T-cell (primary cell): ENCODE results near the gene EFCAB8. TPM values are rescaled to one million over a fixed set of nuclear protein-coding genes. Genes with fewer than 3 reads are reported as not detected.

Experiments
- ATAC-seq, 4 experiments: fragments of 200-7000 bp in 3 of 4; fragments of 150-1000 bp in 1 of 4; cut with Tn5 transposase; replicated peaks in 1 of 4; 1 replicate in 3 of 4; 2 replicates in 1 of 4; pipeline ENCODE4 v1.10.0; 2021; ENCODE audit warnings: moderate library complexity in 3 of 4, mild to moderate bottlenecking in 2 of 4, moderate number of reproducible peaks in 1 of 4
- CTCF ChIA-PET, 2 donors: fragments of 300-600 bp; sonication (Branson Sonifier 250); formaldehyde crosslinking; loops; one replicate each; lab custom pipeline; 2022; ENCODE audit warnings: antibody characterized with exemption in 2 of 2; lab: Charles Lee
- POLR2A ChIA-PET, 2 donors: fragments of 300-600 bp; sonication (Branson Sonifier 250); formaldehyde crosslinking; loops; one replicate each; lab custom pipeline; 2022; ENCODE audit warnings: antibody characterized with exemption in 2 of 2; lab: Charles Lee
- DNase-seq, 35 experiments: peaks; one replicate each; pipeline versions ENCODE4 v3.0.0 to v3.0.0-alpha.2; 2013 to 2023
- H3K27ac ChIP-seq: one replicate; pipeline ENCODE4 v1.5.1; 2013; ENCODE audit warnings: low read length
- H3K27me3 ChIP-seq, 2 experiments: replicated peaks in 1 of 2; 1 replicate in 1 of 2; 2 replicates in 1 of 2; pipeline versions ENCODE4 v1.6.1 to v1.7.0; 2013; ENCODE audit warnings: low read length in 1 of 2, mixed read lengths in 1 of 2; ENCODE audit not compliant: control insufficient read depth in 2 of 2, insufficient read depth in 2 of 2; ENCODE audit errors: extremely low read depth in 1 of 2
- H3K36me3 ChIP-seq, 2 donors: 1 replicate in 1 of 2; 2 replicates in 1 of 2; pipeline versions ENCODE4 v1.6.1 to v1.7.0; 2013; ENCODE audit warnings: low read length in 1 of 2; ENCODE audit not compliant: control insufficient read depth in 2 of 2, insufficient read depth in 1 of 2; ENCODE audit errors: extremely low read depth in 1 of 2
- H3K4me1 ChIP-seq, 2 experiments: 1 replicate in 1 of 2; 2 replicates in 1 of 2; pipeline versions ENCODE4 v1.6.1 to v1.7.0; 2013; ENCODE audit warnings: low read length in 2 of 2, mixed read lengths in 1 of 2; ENCODE audit not compliant: insufficient read depth in 2 of 2, control insufficient read depth in 1 of 2; ENCODE audit errors: extremely low read depth in 1 of 2
- H3K4me3 ChIP-seq, 2 donors: 1 replicate in 1 of 2; 2 replicates in 1 of 2; pipeline versions ENCODE4 v1.5.1 to v1.7.0; 2013; ENCODE audit warnings: mild to moderate bottlenecking in 2 of 2, low read length in 1 of 2, moderate library complexity in 1 of 2; ENCODE audit not compliant: control insufficient read depth in 1 of 2; ENCODE audit errors: extremely low read depth in 1 of 2
- H3K9me3 ChIP-seq: 2 replicates; pipeline ENCODE4 v1.7.0; 2013
- H3K27ac Mint-ChIP-seq, 2 donors: one replicate each; pipeline ENCODE4 v1.8.0; 2020 to 2021; ENCODE audit warnings: mild to moderate bottlenecking in 2 of 2, mixed read lengths in 2 of 2
- H3K27me3 Mint-ChIP-seq, 2 donors: one replicate each; pipeline ENCODE4 v1.8.0; 2021 to 2022; ENCODE audit warnings: mixed read lengths in 2 of 2
- H3K36me3 Mint-ChIP-seq: one replicate; pipeline ENCODE4 v1.8.0; 2021; ENCODE audit warnings: mixed read lengths
- H3K4me1 Mint-ChIP-seq, 3 donors: one replicate each; pipeline ENCODE4 v1.8.0; 2020 to 2022; ENCODE audit warnings: mixed read lengths in 3 of 3, mild to moderate bottlenecking in 1 of 3
- H3K4me3 Mint-ChIP-seq, 3 donors: one replicate each; pipeline ENCODE4 v1.8.0; 2020 to 2022; ENCODE audit warnings: mild to moderate bottlenecking in 3 of 3, mixed read lengths in 3 of 3, moderate library complexity in 3 of 3
- H3K9me3 Mint-ChIP-seq, 3 donors: one replicate each; pipeline ENCODE4 v1.8.0; 2020 to 2022; ENCODE audit warnings: mixed read lengths in 3 of 3
- WGBS: methylation state at CpG from one replicate; pipeline ENCODE4 v1.1.5; 2013; ENCODE audit warnings: missing lambda C conversion rate; ENCODE audit not compliant: insufficient coverage; 5-methylcytosine and 5-hydroxymethylcytosine counted together
- total RNA-seq, 35 experiments: library from RNA in 6 of 35; stranded (reverse) in 6 of 35; fragments of 120-200 nt in 1 of 35; gene quantifications; one replicate each; pipeline versions ENCODE4 v1.2.1 to v1.2.4 and lab custom pipeline; 2013 to 2026

EFCAB8 gene
- total RNA-seq, 5 donors from 2014 or later (not counting 1 experiment from before 2014, with no cell fraction given) = 0.80 to 1.5 (median 1.2) TPM

GRCh38 chr20:32924781-32925180 is 66.1 kb downstream of the EFCAB8 start:
- Mint-ChIP-seq H3K4me3 (no peak overlapping the region), H3K9me3 (no peaks in the 10 kb centered on the region), H3K36me3 (peaks cover 8% of the 10 kb centered on the region), H3K4me1 (no peaks in the 10 kb centered on the region), H3K27ac (no peak overlapping the region), H3K27me3 (no peaks in the 10 kb centered on the region)
- CTCF ChIA-PET = no interaction called here
- Histone ChIP-seq H3K27me3 (no peaks in the 10 kb centered on the region), H3K4me1 (no peaks in the 10 kb centered on the region), H3K4me3 (no peak overlapping the region), H3K36me3 (no peaks in the 10 kb centered on the region), H3K9me3 (no peaks in the 10 kb centered on the region), H3K27ac (no peak overlapping the region)
- POLR2A ChIA-PET = interaction anchor here in 1 of 2 donors (0.6 kb wide), 1 partner anchor 523 kb away, joined by 5 read pairs; no protein-coding TSS in a partner anchor
- ATAC-seq (no peak), DNase-seq (no peak)
- 100% methylated on average over 1 of the region's 1 CpG for WGBS

- H3K4me3 Mint-ChIP-seq = no peak overlapping the region
- DNase-seq = no peak
- no peaks in the 10 kb centered on the region for H3K27me3 Mint-ChIP-seq
- CTCF ChIA-PET = no interaction called here
- H3K36me3 ChIP-seq = no peaks in the 10 kb centered on the region
- H3K27me3 ChIP-seq = no peaks in the 10 kb centered on the region
- H3K9me3 ChIP-seq = no peaks in the 10 kb centered on the region
- no peak overlapping the region for H3K27ac ChIP-seq
- no peaks in the 10 kb centered on the region for H3K36me3 Mint-ChIP-seq
- H3K4me1 Mint-ChIP-seq = no peaks in the 10 kb centered on the region
- H3K27ac Mint-ChIP-seq = no peak overlapping the region
- 94% methylated on average over 12 of the region's 17 CpGs for WGBS
- no peaks in the 10 kb centered on the region for H3K4me1 ChIP-seq
- POLR2A ChIA-PET = interaction anchor here in 1 of 2 donors (0.6 kb wide), 2 partner anchors 522 to 974 kb away, joined by 5 to 6 read pairs; partner anchors contain the start of gene PDRG1
- no peak overlapping the region for H3K4me3 ChIP-seq
- H3K9me3 Mint-ChIP-seq = no peaks in the 10 kb centered on the region
- no peak for ATAC-seq
These were observed 66.9 kb downstream of the EFCAB8 start for GRCh38 chr20:32925481-32926196.

DNA sequence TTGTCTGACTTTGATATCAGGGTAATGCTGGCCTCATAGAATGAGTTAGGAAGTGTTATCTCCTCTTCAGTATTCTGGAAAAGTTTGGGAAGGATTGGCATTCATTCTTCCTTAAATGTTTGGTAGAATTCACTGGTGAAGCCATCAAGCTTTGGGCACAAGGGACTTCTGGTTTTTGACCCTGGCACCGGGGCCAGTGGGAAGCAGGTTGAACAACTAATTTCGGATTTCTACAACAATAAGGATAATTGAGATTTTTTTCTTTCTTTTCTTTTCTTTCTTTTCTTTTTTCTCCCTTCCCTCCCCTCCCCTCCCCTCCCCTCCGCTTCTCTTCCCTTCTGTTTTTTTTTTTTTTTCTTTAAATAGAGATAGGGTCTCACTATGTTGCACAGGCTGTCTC is 70.4 kb downstream of the EFCAB8 start:
- no peak overlapping the region for H3K4me3 Mint-ChIP-seq

GRCh38 chr20:32930181-32930580 is 71.5 kb downstream of the EFCAB8 start:
- POLR2A ChIA-PET = no interaction called here
- Histone ChIP-seq H3K4me1 (no peaks in the 10 kb centered on the region), H3K9me3 (no peaks in the 10 kb centered on the region), H3K4me3 (no peak overlapping the region), H3K27ac (no peak overlapping the region), H3K27me3 (no peaks in the 10 kb centered on the region), H3K36me3 (no peaks in the 10 kb centered on the region)
- H3K27ac Mint-ChIP-seq = no peak overlapping the region
- no peaks in the 10 kb centered on the region for H3K36me3 Mint-ChIP-seq
- H3K4me3 Mint-ChIP-seq = no peak overlapping the region
- DNase-seq = no peak
- ATAC-seq = no peak
- WGBS = 93% methylated on average over 5 of the region's 10 CpGs
- CTCF ChIA-PET = no interaction called here
- no peaks in the 10 kb centered on the region for H3K27me3 Mint-ChIP-seq
- H3K4me1 Mint-ChIP-seq = no peaks in the 10 kb centered on the region
- no peaks in the 10 kb centered on the region for H3K9me3 Mint-ChIP-seq

More for the DNA sequence above, 70.4 kb downstream of the EFCAB8 start:
- Histone ChIP-seq H3K36me3 (no peaks in the 10 kb centered on the region), H3K27me3 (no peaks in the 10 kb centered on the region), H3K9me3 (no peaks in the 10 kb centered on the region), H3K4me3 (no peak overlapping the region), H3K27ac (no peak overlapping the region), H3K4me1 (no peaks in the 10 kb centered on the region)
- Mint-ChIP-seq H3K4me1 (no peaks in the 10 kb centered on the region), H3K9me3 (no peaks in the 10 kb centered on the region), H3K27ac (no peak overlapping the region), H3K27me3 (no peaks in the 10 kb centered on the region), H3K36me3 (no peaks in the 10 kb centered on the region)
- ChIA-PET CTCF (no interaction called here), POLR2A (no interaction called here)
- ATAC-seq = no peak
- no CpG with 5 or more reads among the region's 3 CpGs for WGBS
- DNase-seq = no peak

DNA sequence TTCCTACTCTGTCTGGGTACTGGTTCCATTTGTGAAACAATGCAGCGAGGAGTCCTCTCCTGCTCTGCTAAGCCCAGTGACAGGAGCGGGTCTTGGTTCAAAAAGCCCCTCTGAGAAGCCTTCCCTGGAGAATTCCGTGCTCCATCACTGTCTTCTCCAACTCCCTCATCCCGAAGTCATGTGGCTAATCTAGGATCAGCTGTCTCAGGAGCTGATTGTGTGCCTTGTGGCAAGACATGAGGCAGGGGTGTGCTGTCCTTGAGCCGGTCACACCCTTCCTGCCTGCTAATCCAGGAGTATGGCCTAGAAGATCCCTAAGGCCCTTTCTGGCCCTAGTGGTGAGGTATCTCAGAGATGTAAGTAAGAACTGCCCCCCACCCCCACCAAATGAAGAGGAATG is 72.0 kb downstream of the EFCAB8 start:
- ChIA-PET CTCF (no interaction called here), POLR2A (no interaction called here)
- H3K36me3 ChIP-seq = no peaks in the 10 kb centered on the region
- DNase-seq = no peak
- Mint-ChIP-seq H3K27me3 (no peaks in the 10 kb centered on the region), H3K9me3 (no peaks in the 10 kb centered on the region), H3K27ac (no peak overlapping the region), H3K4me1 (no peaks in the 10 kb centered on the region), H3K4me3 (no peak overlapping the region), H3K36me3 (no peaks in the 10 kb centered on the region)
- 100% methylated on average over 1 of the region's 5 CpGs for WGBS
- no peaks in the 10 kb centered on the region for H3K27me3 ChIP-seq
- H3K9me3 ChIP-seq = no peaks in the 10 kb centered on the region
- no peak for ATAC-seq
- H3K4me1 ChIP-seq = no peaks in the 10 kb centered on the region
- no peak overlapping the region for H3K27ac ChIP-seq
- H3K4me3 ChIP-seq = no peak overlapping the region

DNA sequence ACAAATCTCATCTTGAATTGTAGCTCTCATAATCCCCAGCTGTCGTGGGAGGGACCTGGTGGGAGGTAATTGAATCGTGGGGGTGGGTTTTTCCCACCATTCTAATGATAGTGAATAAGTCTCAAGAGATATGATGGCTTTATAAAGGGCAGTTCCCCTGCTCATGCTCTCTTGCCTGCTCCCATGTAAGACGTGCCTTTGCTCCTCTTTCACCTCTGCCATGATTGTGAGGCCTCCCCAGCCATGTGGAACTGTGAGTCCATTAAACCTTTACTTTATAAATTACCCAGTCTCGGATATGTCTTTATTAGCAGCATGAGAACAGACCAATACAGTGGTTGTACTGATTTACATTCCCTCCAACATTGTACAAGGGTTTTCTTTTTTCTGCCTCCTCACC is 75.9 kb downstream of the EFCAB8 start:
- no peak overlapping the region for H3K4me3 Mint-ChIP-seq
- Histone ChIP-seq H3K9me3 (no peaks in the 10 kb centered on the region), H3K27ac (no peak overlapping the region), H3K27me3 (no peaks in the 10 kb centered on the region), H3K4me1 (no peaks in the 10 kb centered on the region), H3K4me3 (no peak overlapping the region), H3K36me3 (no peaks in the 10 kb centered on the region)
- POLR2A ChIA-PET = no interaction called here
- CTCF ChIA-PET = no interaction called here
- no peak for DNase-seq
- H3K27me3 Mint-ChIP-seq = no peaks in the 10 kb centered on the region
- no peak overlapping the region for H3K27ac Mint-ChIP-seq
- WGBS = 70% methylated on average over 2 of the region's 4 CpGs
- no peak for ATAC-seq
- H3K4me1 Mint-ChIP-seq = no peaks in the 10 kb centered on the region
- H3K9me3 Mint-ChIP-seq = no peaks in the 10 kb centered on the region
- H3K36me3 Mint-ChIP-seq = no peaks in the 10 kb centered on the region
